GM23338 (cell line): Measurements from ENCODE around the gene ERI2. TPM values are rescaled to one million over a fixed set of nuclear protein-coding genes. Genes with fewer than 3 reads are reported as not detected.

ENCODE experiments used
- ATAC-seq: fragments of 200-7000 bp; cut with Tn5 transposase; 3 replicates; pipeline ENCODE4 v1.9.1; 2020
- DNase-seq: peaks from one replicate; pipeline ENCODE4 v3.0.0-alpha.2; 2015; ENCODE audit warnings: low spot score
- H2AFZ ChIP-seq: fragments of 200-600 bp; sonication (generic); 2 replicates; pipeline ENCODE4 v1.8.0; 2016; ENCODE audit warnings: antibody characterized with exemption, mild to moderate bottlenecking, moderate library complexity
- H3F3A ChIP-seq: fragments of 200-600 bp; sonication (generic); replicated peaks from 2 replicates; pipeline ENCODE4 v1.8.0; 2017; ENCODE audit warnings: antibody characterized with exemption, mixed run types, low read depth
- H3K27ac ChIP-seq: fragments of 200-600 bp; sonication (generic); 2 replicates; pipeline ENCODE4 v1.6.1; 2016; ENCODE audit warnings: low read depth
- H3K27me3 ChIP-seq: fragments of 200-600 bp; sonication (generic); 2 replicates; pipeline ENCODE4 v1.8.0; 2016; ENCODE audit warnings: mild to moderate bottlenecking, mixed run types, moderate library complexity; ENCODE audit not compliant: insufficient read depth
- H3K36me3 ChIP-seq: fragments of 200-600 bp; sonication (generic); 2 replicates; pipeline ENCODE4 v1.8.0; 2016; ENCODE audit warnings: mild to moderate bottlenecking; ENCODE audit not compliant: insufficient read depth
- H3K4me1 ChIP-seq: fragments of 200-600 bp; sonication (generic); 2 replicates; pipeline ENCODE4 v1.8.0; 2016; ENCODE audit warnings: mild to moderate bottlenecking, moderate library complexity; ENCODE audit not compliant: insufficient read depth
- H3K4me2 ChIP-seq: fragments of 200-600 bp; sonication (generic); 2 replicates; pipeline ENCODE4 v1.7.1; 2017; ENCODE audit warnings: mixed run types
- H3K4me3 ChIP-seq: fragments of 200-600 bp; sonication (generic); 2 replicates; pipeline ENCODE4 v1.6.1; 2016; ENCODE audit warnings: mixed run types
- H3K79me2 ChIP-seq: fragments of 200-600 bp; sonication (generic); replicated peaks from 2 replicates; pipeline ENCODE4 v1.8.0; 2017; ENCODE audit warnings: mild to moderate bottlenecking; ENCODE audit not compliant: insufficient read depth
- H3K9me2 ChIP-seq: fragments of 200-600 bp; sonication (generic); 2 replicates; pipeline ENCODE4 v1.8.0; 2017; ENCODE audit not compliant: insufficient read depth
- H4K20me1 ChIP-seq: fragments of 200-600 bp; sonication (generic); replicated peaks from 2 replicates; pipeline ENCODE4 v1.8.0; 2017; ENCODE audit warnings: mild to moderate bottlenecking; ENCODE audit not compliant: insufficient read depth
- H3K27ac Mint-ChIP-seq: 2 replicates; pipeline ENCODE4 v1.8.0; 2020; ENCODE audit warnings: inconsistent platforms, mild to moderate bottlenecking, moderate library complexity, mixed read lengths
- H3K27me3 Mint-ChIP-seq: 3 replicates; pipeline ENCODE4 v1.8.0; 2022; ENCODE audit warnings: low read depth, mild to moderate bottlenecking, moderate library complexity, mixed read lengths, inconsistent platforms; ENCODE audit not compliant: insufficient read depth, poor library complexity
- H3K36me3 Mint-ChIP-seq: 3 replicates; pipeline ENCODE4 v1.8.0; 2021; ENCODE audit warnings: low read depth, mild to moderate bottlenecking, inconsistent platforms, moderate library complexity, mixed read lengths
- H3K4me1 Mint-ChIP-seq: 3 replicates; pipeline ENCODE4 v1.8.0; 2020; ENCODE audit warnings: mild to moderate bottlenecking, inconsistent platforms, mixed read lengths
- H3K4me3 Mint-ChIP-seq: 3 replicates; pipeline ENCODE4 v1.8.0; 2021; ENCODE audit warnings: moderate library complexity, mild to moderate bottlenecking, inconsistent platforms, mixed read lengths
- H3K9me3 Mint-ChIP-seq: 3 replicates; pipeline ENCODE4 v1.8.0; 2020; ENCODE audit warnings: moderate library complexity, mild to moderate bottlenecking, inconsistent platforms, mixed read lengths
- CREB1 ChIP-seq: fragments of 250-450 bp; sonication (Bioruptor Pico); IDR thresholded peaks from 2 replicates; pipeline ENCODE4 v1.5.0; 2020; ENCODE audit warnings: low read depth, mild to moderate bottlenecking, moderate library complexity
- EZH2 ChIP-seq: fragments of 200-600 bp; sonication (generic); IDR thresholded peaks from one replicate; pipeline ENCODE4 v1.8.0; 2017; ENCODE audit warnings: antibody characterized with exemption, mild to moderate bottlenecking, low read depth; ENCODE audit not compliant: unreplicated experiment
- EZH2phosphoT487 ChIP-seq: fragments of 200-600 bp; sonication (generic); IDR thresholded peaks from one replicate; pipeline ENCODE4 v1.8.1; 2018; ENCODE audit warnings: antibody characterized with exemption; ENCODE audit not compliant: unreplicated experiment
- POLR2AphosphoS5 ChIP-seq: IDR thresholded peaks from 2 replicates; pipeline ENCODE4 v1.6.1; 2016; ENCODE audit warnings: antibody characterized with exemption, low read depth
- STAT1 ChIP-seq: IDR thresholded peaks from one replicate; pipeline ENCODE4 v1.6.1; 2016; ENCODE audit warnings: antibody characterized with exemption; ENCODE audit not compliant: unreplicated experiment
- ZNF114 ChIP-seq: fragments of 250-450 bp; sonication (Bioruptor Pico); IDR thresholded peaks from 2 replicates; pipeline ENCODE4 v1.5.0; 2020; ENCODE audit warnings: mild to moderate bottlenecking, moderate library complexity
- ZNF331 ChIP-seq: fragments of 250-450 bp; sonication (Bioruptor Pico); IDR thresholded peaks from 2 replicates; pipeline ENCODE4 v1.5.0; 2020; ENCODE audit warnings: low read depth, mild to moderate bottlenecking, moderate library complexity
- polyA plus RNA-seq: library from polyadenylated mRNA; unstranded; fragments of >200 nt; fragmentation: Nextera tagmentation; extraction: Ambion mirVana; gene quantifications from 2 replicates; pipeline ENCODE4 v1.2.1, GENCODE V29; 2016
- total RNA-seq: library from RNA; depleted of rRNA; stranded (reverse); fragments of >200 nt; shearing (Covaris generic); gene quantifications from 2 replicates; pipeline ENCODE4 v1.2.3, GENCODE V29; 2014
- TF ChIP-seq, protein P1 (sequence below), 2 experiments: fragments of 200-600 bp in 1 of 2; sonication (generic) in 1 of 2; conservative IDR thresholded peaks; 2 replicates each; pipeline versions ENCODE4 v1.5.1 to v1.6.1; 2016 to 2017; ENCODE audit warnings: antibody characterized with exemption in 2 of 2, low read depth in 2 of 2, mild to moderate bottlenecking in 2 of 2, moderate library complexity in 1 of 2
- TF ChIP-seq, protein P2 (sequence below): fragments of 250-450 bp; sonication (Bioruptor Pico); IDR thresholded peaks from 2 replicates; pipeline ENCODE4 v1.5.0; 2020; ENCODE audit warnings: mild to moderate bottlenecking, moderate library complexity
- TF ChIP-seq, protein P3 (sequence below): IDR thresholded peaks from 2 replicates; pipeline ENCODE4 v1.6.1; 2016; ENCODE audit warnings: antibody characterized with exemption

The ERI2 gene
- total and polyA plus RNA-seq, 2 experiments from 2014 or later: 7.2 to 19.5 TPM

- H2AFZ ChIP-seq: no peak overlapping the region
- no peak overlapping the region for H3K27ac ChIP-seq
- H3K79me2 ChIP-seq: no peaks in the 10 kb centered on the region
- no peaks in the 10 kb centered on the region for H3K4me1 ChIP-seq
- TF ChIP-seq CREB1 (CRISPR knock-in tag): no peak
- no peak for TF ChIP-seq ZNF331 (CRISPR knock-in tag)
- TF ChIP-seq, protein P1, sequence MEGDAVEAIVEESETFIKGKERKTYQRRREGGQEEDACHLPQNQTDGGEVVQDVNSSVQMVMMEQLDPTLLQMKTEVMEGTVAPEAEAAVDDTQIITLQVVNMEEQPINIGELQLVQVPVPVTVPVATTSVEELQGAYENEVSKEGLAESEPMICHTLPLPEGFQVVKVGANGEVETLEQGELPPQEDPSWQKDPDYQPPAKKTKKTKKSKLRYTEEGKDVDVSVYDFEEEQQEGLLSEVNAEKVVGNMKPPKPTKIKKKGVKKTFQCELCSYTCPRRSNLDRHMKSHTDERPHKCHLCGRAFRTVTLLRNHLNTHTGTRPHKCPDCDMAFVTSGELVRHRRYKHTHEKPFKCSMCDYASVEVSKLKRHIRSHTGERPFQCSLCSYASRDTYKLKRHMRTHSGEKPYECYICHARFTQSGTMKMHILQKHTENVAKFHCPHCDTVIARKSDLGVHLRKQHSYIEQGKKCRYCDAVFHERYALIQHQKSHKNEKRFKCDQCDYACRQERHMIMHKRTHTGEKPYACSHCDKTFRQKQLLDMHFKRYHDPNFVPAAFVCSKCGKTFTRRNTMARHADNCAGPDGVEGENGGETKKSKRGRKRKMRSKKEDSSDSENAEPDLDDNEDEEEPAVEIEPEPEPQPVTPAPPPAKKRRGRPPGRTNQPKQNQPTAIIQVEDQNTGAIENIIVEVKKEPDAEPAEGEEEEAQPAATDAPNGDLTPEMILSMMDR (conservative IDR thresholded peaks at IDR 0.05; ENCODE audit: low read depth in 2 of 2): no peak
- TF ChIP-seq POLR2AphosphoS5: no peak
- TF ChIP-seq ZNF114 (CRISPR knock-in tag): no peak
- TF ChIP-seq, protein P2, sequence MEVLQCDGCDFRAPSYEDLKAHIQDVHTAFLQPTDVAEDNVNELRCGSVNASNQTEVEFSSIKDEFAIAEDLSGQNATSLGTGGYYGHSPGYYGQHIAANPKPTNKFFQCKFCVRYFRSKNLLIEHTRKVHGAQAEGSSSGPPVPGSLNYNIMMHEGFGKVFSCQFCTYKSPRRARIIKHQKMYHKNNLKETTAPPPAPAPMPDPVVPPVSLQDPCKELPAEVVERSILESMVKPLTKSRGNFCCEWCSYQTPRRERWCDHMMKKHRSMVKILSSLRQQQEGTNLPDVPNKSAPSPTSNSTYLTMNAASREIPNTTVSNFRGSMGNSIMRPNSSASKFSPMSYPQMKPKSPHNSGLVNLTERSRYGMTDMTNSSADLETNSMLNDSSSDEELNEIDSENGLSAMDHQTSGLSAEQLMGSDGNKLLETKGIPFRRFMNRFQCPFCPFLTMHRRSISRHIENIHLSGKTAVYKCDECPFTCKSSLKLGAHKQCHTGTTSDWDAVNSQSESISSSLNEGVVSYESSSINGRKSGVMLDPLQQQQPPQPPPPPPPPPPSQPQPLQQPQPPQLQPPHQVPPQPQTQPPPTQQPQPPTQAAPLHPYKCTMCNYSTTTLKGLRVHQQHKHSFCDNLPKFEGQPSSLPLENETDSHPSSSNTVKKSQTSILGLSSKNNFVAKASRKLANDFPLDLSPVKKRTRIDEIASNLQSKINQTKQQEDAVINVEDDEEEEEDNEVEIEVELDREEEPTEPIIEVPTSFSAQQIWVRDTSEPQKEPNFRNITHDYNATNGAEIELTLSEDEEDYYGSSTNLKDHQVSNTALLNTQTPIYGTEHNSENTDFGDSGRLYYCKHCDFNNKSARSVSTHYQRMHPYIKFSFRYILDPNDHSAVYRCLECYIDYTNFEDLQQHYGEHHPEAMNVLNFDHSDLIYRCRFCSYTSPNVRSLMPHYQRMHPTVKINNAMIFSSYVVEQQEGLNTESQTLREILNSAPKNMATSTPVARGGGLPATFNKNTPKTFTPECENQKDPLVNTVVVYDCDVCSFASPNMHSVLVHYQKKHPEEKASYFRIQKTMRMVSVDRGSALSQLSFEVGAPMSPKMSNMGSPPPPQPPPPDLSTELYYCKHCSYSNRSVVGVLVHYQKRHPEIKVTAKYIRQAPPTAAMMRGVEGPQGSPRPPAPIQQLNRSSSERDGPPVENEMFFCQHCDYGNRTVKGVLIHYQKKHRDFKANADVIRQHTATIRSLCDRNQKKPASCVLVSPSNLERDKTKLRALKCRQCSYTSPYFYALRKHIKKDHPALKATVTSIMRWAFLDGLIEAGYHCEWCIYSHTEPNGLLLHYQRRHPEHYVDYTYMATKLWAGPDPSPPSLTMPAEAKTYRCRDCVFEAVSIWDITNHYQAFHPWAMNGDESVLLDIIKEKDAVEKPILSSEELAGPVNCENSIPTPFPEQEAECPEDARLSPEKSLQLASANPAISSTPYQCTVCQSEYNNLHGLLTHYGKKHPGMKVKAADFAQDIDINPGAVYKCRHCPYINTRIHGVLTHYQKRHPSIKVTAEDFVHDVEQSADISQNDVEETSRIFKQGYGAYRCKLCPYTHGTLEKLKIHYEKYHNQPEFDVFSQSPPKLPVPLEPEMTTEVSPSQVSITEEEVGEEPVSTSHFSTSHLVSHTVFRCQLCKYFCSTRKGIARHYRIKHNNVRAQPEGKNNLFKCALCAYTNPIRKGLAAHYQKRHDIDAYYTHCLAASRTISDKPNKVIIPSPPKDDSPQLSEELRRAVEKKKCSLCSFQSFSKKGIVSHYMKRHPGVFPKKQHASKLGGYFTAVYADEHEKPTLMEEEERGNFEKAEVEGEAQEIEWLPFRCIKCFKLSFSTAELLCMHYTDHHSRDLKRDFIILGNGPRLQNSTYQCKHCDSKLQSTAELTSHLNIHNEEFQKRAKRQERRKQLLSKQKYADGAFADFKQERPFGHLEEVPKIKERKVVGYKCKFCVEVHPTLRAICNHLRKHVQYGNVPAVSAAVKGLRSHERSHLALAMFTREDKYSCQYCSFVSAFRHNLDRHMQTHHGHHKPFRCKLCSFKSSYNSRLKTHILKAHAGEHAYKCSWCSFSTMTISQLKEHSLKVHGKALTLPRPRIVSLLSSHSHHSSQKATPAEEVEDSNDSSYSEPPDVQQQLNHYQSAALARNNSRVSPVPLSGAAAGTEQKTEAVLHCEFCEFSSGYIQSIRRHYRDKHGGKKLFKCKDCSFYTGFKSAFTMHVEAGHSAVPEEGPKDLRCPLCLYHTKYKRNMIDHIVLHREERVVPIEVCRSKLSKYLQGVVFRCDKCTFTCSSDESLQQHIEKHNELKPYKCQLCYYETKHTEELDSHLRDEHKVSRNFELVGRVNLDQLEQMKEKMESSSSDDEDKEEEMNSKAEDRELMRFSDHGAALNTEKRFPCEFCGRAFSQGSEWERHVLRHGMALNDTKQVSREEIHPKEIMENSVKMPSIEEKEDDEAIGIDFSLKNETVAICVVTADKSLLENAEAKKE: no peak
- no peak for TF ChIP-seq STAT1
- TF ChIP-seq, protein P3, sequence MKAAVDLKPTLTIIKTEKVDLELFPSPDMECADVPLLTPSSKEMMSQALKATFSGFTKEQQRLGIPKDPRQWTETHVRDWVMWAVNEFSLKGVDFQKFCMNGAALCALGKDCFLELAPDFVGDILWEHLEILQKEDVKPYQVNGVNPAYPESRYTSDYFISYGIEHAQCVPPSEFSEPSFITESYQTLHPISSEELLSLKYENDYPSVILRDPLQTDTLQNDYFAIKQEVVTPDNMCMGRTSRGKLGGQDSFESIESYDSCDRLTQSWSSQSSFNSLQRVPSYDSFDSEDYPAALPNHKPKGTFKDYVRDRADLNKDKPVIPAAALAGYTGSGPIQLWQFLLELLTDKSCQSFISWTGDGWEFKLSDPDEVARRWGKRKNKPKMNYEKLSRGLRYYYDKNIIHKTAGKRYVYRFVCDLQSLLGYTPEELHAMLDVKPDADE: no peak
- TF ChIP-seq EZH2: no peak
- TF ChIP-seq EZH2phosphoT487: no peak
- H3K9me2 ChIP-seq: no peaks in the 10 kb centered on the region
- no peaks in the 10 kb centered on the region for H3K9me3 Mint-ChIP-seq
- peaks cover 3% of the 10 kb centered on the region for H3K27me3 Mint-ChIP-seq
- no peaks in the 10 kb centered on the region for H3K27me3 ChIP-seq
- no peak overlapping the region for H3K4me3 Mint-ChIP-seq
- no peak overlapping the region for H3K4me3 ChIP-seq
- ATAC-seq (no peak), DNase-seq (no peak)
- H4K20me1 ChIP-seq: no peaks in the 10 kb centered on the region
- H3K27ac Mint-ChIP-seq: no peak overlapping the region
- H3F3A ChIP-seq: no peaks in the 10 kb centered on the region
- no peaks in the 10 kb centered on the region for H3K36me3 ChIP-seq
- no peaks in the 10 kb centered on the region for H3K36me3 Mint-ChIP-seq
- peaks cover 2% of the 10 kb centered on the region; the same call in 2 of the 3 replicates for H3K4me1 Mint-ChIP-seq
- H3K4me2 ChIP-seq: no peak overlapping the region
Measured at GRCh38 chr16:20768818-20769217, 37.5 kb downstream of the ERI2 start.
